Testis (tissue), 2 donors: ENCODE data around the gene PLAC8.

Experiments used
- CTCF ChIP-seq, 3 experiments: fragments of 450-650 bp in 2 of 3; fragments of 200-600 bp in 1 of 3; sonication (generic) in 1 of 3; IDR thresholded peaks; one replicate each; pipeline ENCODE4 v1.5.1; 2016 to 2019; ENCODE audit warnings: antibody characterized with exemption in 3 of 3, mild to moderate bottlenecking in 2 of 3, moderate library complexity in 1 of 3
- POLR2A ChIP-seq: fragments of 450-650 bp; IDR thresholded peaks from one replicate; pipeline ENCODE4 v1.6.1; 2017; ENCODE audit warnings: antibody characterized with exemption, mild to moderate bottlenecking, moderate library complexity

DNA sequence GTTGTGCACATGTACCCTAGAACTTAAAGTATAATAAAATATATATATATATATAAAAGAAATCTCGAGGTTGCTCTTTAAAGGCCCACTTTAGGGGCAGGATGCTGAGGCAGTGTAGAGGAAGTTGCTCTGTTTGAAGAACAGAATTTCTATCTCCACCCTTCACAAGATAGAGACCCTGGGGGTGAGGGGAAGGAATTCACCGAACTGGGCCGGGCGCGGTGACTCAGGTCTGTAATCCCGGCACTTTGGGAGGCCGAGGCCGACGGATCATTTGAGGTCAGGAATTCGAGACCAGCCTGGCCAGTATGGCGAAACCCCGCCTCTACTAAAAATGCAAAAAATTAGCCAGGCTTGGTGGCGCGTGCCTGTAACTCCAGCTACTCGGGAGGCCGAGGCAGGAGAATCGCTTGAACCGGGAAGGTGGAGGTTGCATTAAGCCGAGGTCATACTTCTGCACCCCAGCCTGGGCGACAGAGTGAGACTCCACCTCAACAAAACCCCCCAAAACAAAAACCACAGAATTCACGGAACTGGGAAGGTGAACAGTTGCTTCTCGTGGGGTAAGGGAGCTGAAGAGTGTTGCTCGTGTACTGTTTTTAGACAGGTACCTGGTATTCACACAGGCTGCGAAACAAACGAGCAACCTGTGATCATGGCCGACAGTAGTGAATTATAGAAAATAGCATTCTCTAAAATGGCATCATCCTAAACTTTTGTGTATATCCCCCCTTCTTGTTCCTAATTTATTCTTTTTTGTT, 6.2 kb downstream of the PLAC8 start:
- TF ChIP-seq CTCF (IDR thresholded peaks at IDR 0.05) (no peak), POLR2A (no peak)
